ENCODE data around the gene ZNF777. TPM values are rescaled to one million over a fixed set of nuclear protein-coding genes. Genes with fewer than 3 reads are reported as not detected.
"Not testable (repeated sequence)": the region's sequence is repeated elsewhere in the genome, so short reads cannot be mapped to it uniquely, and the experiment has no call there.

The ZNF777 gene
- total and polyA plus RNA-seq, 2 experiments from 2014 or later = 2.1 to 9.7 TPM

DNA sequence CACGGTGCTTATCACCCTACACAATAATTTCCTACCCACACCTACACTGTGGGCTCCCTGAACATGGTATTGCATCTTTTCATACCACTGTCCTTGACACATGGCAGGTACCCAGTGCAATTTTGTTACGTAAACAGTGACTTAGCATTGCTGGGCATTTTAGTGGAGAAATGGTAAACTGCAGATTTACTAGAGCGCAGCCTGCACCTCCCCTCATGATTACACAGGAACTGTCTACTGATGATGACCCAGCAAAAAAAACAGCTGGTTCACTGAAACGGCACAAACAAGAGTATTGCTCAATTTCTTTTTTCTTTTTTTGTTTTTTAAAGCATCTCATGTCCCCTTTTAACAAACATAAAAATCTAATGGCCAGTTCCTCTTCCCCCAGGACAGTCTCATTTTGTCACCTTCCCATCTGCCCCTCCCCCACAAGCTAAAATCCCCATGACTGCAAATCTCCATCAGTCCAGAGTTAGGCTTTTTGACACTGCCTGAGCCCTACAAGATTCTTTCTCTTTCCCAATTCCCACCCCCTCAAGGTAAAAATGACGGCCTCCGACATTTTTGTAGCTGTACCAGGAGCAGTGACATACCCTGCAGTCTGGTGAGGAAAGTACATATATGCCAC, 34.0 kb upstream of the ZNF777 start:
- WGBS, 2 experiments (ENCODE audit: low coverage in 1 of 2, low lambda C conversion rate in 2 of 2, missing lambda C conversion rate in 2 of 2) = 59 to 69% methylated on average over 6 of the region's 6 CpGs
- peaks cover 22% of the 10 kb centered on the region; the same call in 1 of the 2 replicates for H3K36me3 ChIP-seq (ENCODE audit: low read depth)
- H3F3A ChIP-seq (ENCODE audit: insufficient read depth) = peaks cover 13% of the 10 kb centered on the region
- H3K4me2 ChIP-seq (ENCODE audit: unreplicated experiment) = peak overlapping the region; percentile 12
- no peaks in the 10 kb centered on the region for H3K27me3 ChIP-seq (replicated peaks; ENCODE audit: insufficient read depth)
- H3K27ac ChIP-seq = peak overlapping the region; percentile 69
- peaks cover 44% of the 10 kb centered on the region for H3K79me2 ChIP-seq (ENCODE audit: insufficient read depth)
- peak; percentile 40 for DNase-seq
- H2AFZ ChIP-seq = no peak overlapping the region
- no peaks in the 10 kb centered on the region for H3K9me3 ChIP-seq (ENCODE audit: low read depth)
- H3K4me3 ChIP-seq = 0 out of 2 replicates have a peak overlapping the region, but pooled peaks have one; percentile 16
- H3K4me1 ChIP-seq (ENCODE audit: insufficient read depth) = peaks cover 16% of the 10 kb centered on the region
- TF ChIP-seq EZH2 (IDR thresholded peaks at IDR 0.05; ENCODE audit: insufficient read depth, poor library complexity, severe bottlenecking) = no peak
- no peak for TF ChIP-seq EZH2phosphoT487 (IDR thresholded peaks at IDR 0.05; ENCODE audit: insufficient read depth, low read depth)
- no peaks in the 10 kb centered on the region for H3K9me2 ChIP-seq (ENCODE audit: insufficient read depth)
- in situ Hi-C loops (cut with MboI) = no loop called here
- no peaks in the 10 kb centered on the region for H4K20me1 ChIP-seq (ENCODE audit: insufficient read depth)
- peak overlapping the region; percentile 94 for H3K9ac ChIP-seq

DNA sequence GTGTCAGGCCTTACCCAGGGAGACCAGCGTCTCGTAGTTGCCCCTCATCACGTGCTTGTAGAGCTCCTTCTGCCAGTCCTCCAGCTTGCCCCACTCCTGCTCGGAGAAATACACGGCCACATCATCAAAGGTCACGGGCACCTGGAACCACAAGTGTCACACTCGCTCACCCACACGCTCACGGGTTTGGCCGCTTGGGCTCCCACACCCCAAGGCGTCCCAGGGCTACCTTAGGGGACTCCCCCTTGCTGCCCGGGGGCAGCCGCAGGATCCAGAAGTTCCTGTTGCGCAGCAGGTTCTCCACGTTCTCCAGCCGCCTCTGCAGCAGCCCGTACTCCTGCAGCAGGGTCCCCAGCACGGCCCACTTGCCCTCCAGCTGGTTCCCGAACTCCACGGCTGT, 33.1 kb upstream of the ZNF777 start:
- peaks cover 16% of the 10 kb centered on the region for H3K4me1 ChIP-seq (ENCODE audit: insufficient read depth)
- 91 to 92% methylated on average over 15 to 20 of the region's 20 CpGs for WGBS, 2 experiments (ENCODE audit: low coverage in 1 of 2, low lambda C conversion rate in 2 of 2, missing lambda C conversion rate in 2 of 2)
- H3K4me3 ChIP-seq; DNase-seq; H4K20me1 ChIP-seq (ENCODE audit: insufficient read depth); H3K27me3 ChIP-seq (replicated peaks; ENCODE audit: insufficient read depth); H3K4me2 ChIP-seq (ENCODE audit: unreplicated experiment); H3K9me3 ChIP-seq (ENCODE audit: low read depth); H2AFZ ChIP-seq; H3K9me2 ChIP-seq (ENCODE audit: insufficient read depth); H3K27ac ChIP-seq; H3K9ac ChIP-seq; in situ Hi-C loops (cut with MboI): not testable (repeated sequence)
- peaks cover 13% of the 10 kb centered on the region for H3F3A ChIP-seq (ENCODE audit: insufficient read depth)
- peaks cover 48% of the 10 kb centered on the region for H3K79me2 ChIP-seq (ENCODE audit: insufficient read depth)
- peaks cover 22% of the 10 kb centered on the region; the same call in 1 of the 2 replicates for H3K36me3 ChIP-seq (ENCODE audit: low read depth)

GRCh38 chr7:149493366-149493765, 32.5 kb upstream of the ZNF777 start:
- peaks cover 22% of the 10 kb centered on the region; the same call in 1 of the 2 replicates for H3K36me3 ChIP-seq (ENCODE audit: low read depth)

DNA sequence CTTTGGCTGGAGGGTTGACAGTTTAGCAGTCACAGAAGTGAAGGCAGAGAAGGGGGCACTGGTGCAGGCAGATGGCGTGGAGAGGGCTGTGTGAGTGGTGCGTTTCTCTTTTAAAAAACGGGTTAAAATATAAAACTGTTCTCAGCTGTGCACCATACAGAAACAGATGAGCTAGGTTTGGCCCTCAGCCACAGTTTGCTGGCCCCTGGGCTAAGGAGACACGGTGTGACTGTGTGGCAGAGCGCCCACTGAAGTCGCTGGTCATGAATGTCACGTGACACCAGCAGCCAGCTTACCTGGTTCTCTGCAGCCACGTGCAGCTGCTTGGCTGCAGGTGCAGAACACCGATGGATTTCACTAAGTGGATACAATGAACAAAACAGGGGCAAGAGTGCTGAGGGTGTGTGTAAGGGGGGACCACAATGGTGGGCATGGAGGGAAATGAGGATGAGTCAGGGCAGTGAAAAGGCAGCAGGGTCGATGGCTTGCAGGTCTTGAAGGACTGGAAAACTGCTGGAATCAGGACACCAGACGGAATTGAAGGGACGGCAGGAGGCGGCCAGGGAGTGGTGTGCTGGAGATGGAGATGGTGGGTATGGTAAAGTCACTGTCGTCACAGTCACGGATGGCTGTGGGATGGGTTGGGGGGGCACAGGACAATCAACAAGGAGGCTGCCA, 29.4 kb upstream of the ZNF777 start:
- H3K27ac ChIP-seq = no peak overlapping the region
- 83 to 84% methylated on average over 15 of the region's 15 CpGs for WGBS, 2 experiments (ENCODE audit: low coverage in 1 of 2, low lambda C conversion rate in 2 of 2, missing lambda C conversion rate in 2 of 2)
- no peak for DNase-seq
- H3K4me1 ChIP-seq (ENCODE audit: insufficient read depth) = peaks cover 7% of the 10 kb centered on the region
- no peak overlapping the region for H3K4me2 ChIP-seq (ENCODE audit: unreplicated experiment)
- in situ Hi-C loops (cut with MboI) = no loop called here
- H3F3A ChIP-seq (ENCODE audit: insufficient read depth) = peaks cover 2% of the 10 kb centered on the region; the same call in 1 of the 2 replicates
- no peaks in the 10 kb centered on the region for H3K9me3 ChIP-seq (ENCODE audit: low read depth)
- H3K27me3 ChIP-seq (replicated peaks; ENCODE audit: insufficient read depth) = no peaks in the 10 kb centered on the region
- TF ChIP-seq EZH2 (IDR thresholded peaks at IDR 0.05; ENCODE audit: insufficient read depth, poor library complexity, severe bottlenecking) = no peak
- TF ChIP-seq EZH2phosphoT487 (IDR thresholded peaks at IDR 0.05; ENCODE audit: insufficient read depth, low read depth) = no peak
- H4K20me1 ChIP-seq (ENCODE audit: insufficient read depth) = no peaks in the 10 kb centered on the region
- peaks cover 37% of the 10 kb centered on the region; the same call in 1 of the 2 replicates for H3K36me3 ChIP-seq (ENCODE audit: low read depth)
- no peak overlapping the region for H2AFZ ChIP-seq
- peaks cover 67% of the 10 kb centered on the region for H3K79me2 ChIP-seq (ENCODE audit: insufficient read depth)
- H3K4me3 ChIP-seq = no peak overlapping the region
- H3K9me2 ChIP-seq (ENCODE audit: insufficient read depth) = no peaks in the 10 kb centered on the region
- H3K9ac ChIP-seq = no peak overlapping the region

More at GRCh38 chr7:149493366-149493765, 32.5 kb upstream of the ZNF777 start:
- peaks cover 16% of the 10 kb centered on the region for H3K4me1 ChIP-seq (ENCODE audit: insufficient read depth)
- peaks cover 13% of the 10 kb centered on the region for H3F3A ChIP-seq (ENCODE audit: insufficient read depth)
- H3K9me3 ChIP-seq (ENCODE audit: low read depth) = no peaks in the 10 kb centered on the region
- no peak overlapping the region for H3K9ac ChIP-seq
- no peak for TF ChIP-seq EZH2 (IDR thresholded peaks at IDR 0.05; ENCODE audit: insufficient read depth, poor library complexity, severe bottlenecking)
- no peak for TF ChIP-seq EZH2phosphoT487 (IDR thresholded peaks at IDR 0.05; ENCODE audit: insufficient read depth, low read depth)
- H3K9me2 ChIP-seq (ENCODE audit: insufficient read depth) = no peaks in the 10 kb centered on the region
- peaks cover 54% of the 10 kb centered on the region for H3K79me2 ChIP-seq (ENCODE audit: insufficient read depth)
- DNase-seq = no peak
- no peak overlapping the region for H2AFZ ChIP-seq
- H3K4me2 ChIP-seq (ENCODE audit: unreplicated experiment) = no peak overlapping the region
- H3K4me3 ChIP-seq = no peak overlapping the region
- in situ Hi-C loops (cut with MboI) = no loop called here
- 93 to 94% methylated on average over 9 of the region's 9 CpGs for WGBS, 2 experiments (ENCODE audit: low coverage in 1 of 2, low lambda C conversion rate in 2 of 2, missing lambda C conversion rate in 2 of 2)
- H3K27ac ChIP-seq = no peak overlapping the region
- no peaks in the 10 kb centered on the region for H3K27me3 ChIP-seq (replicated peaks; ENCODE audit: insufficient read depth)
- H4K20me1 ChIP-seq (ENCODE audit: insufficient read depth) = no peaks in the 10 kb centered on the region

Data from GM23248 (cell line).